ENCODE results near the gene PRR15. TPM values are rescaled to one million over a fixed set of nuclear protein-coding genes. Genes with fewer than 3 reads are reported as not detected.

The PRR15 gene
- total and polyA plus RNA-seq, 2 of the 4 experiments (the other 2 are of a cell fraction) = not detected

DNA sequence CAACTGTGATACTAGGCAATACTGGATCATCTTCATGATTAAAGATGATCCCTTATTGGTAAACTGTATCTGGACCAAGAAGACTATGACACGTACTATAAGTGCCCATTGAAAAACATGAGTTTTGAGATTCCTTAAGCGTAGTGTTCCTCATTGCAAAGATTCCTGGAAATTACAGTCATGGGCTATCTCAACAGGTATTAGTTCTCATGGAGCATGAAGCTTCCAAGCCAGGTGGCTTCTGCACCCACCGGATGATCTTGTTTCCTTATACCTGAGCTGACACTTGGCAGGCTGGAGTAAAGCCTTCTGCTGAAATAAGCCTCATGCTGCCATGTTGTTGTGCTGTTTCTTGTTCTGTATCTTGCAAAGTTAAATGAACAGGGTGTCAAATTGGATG, 8.6 kb upstream of the PRR15 start:
- H2AK9ac ChIP-seq (replicated peaks; ENCODE audit: low read depth, low read length, poor library complexity) = no peak overlapping the region

More for the DNA sequence above, 8.6 kb upstream of the PRR15 start:
- H2AFZ ChIP-seq (replicated peaks; ENCODE audit: low read length, poor library complexity) = no peak overlapping the region
- no peak overlapping the region for H2BK120ac ChIP-seq (ENCODE audit: low read depth, low read length)
- no peak overlapping the region for H4K5ac ChIP-seq (ENCODE audit: low read depth, low read length)
- no peak overlapping the region for H2AK5ac ChIP-seq (ENCODE audit: low read depth, low read length)
- no peak overlapping the region for H4K8ac ChIP-seq (ENCODE audit: low read depth in 2 of 2, low read length in 2 of 2)
- H3K4me3 ChIP-seq (ENCODE audit: insufficient read depth, low read depth, low read length) = no peak overlapping the region
- intact Hi-C loops (cut with micrococcal nuclease) (no loop called here), dilution Hi-C loops (cut with HindIII; ENCODE audit: low sequenced_read_pairs, unreplicated experiment) (no loop called here), in situ Hi-C loops (cut with MboI; ENCODE audit: low sequenced_read_pairs) (no loop called here)
- no peak for DNase-seq
- 83% methylated on average over 2 of the region's 3 CpGs; no CpG with 5 or more reads in 1 of the 2 experiments for WGBS, 2 experiments (ENCODE audit: extremely low coverage in 2 of 2, insufficient read length in 1 of 2)
- no peak for ATAC-seq (ENCODE audit: low read depth)
- H3K23ac ChIP-seq (ENCODE audit: low read depth, low read length) = no peak overlapping the region
- no peak overlapping the region for H3K14ac ChIP-seq (replicated peaks; ENCODE audit: low read depth, low read length)
- H3K4me1 ChIP-seq (ENCODE audit: control insufficient read depth, insufficient read depth, low read length) = no peaks in the 10 kb centered on the region
- H4K20me1 ChIP-seq (ENCODE audit: insufficient read depth, low read length) = no peaks in the 10 kb centered on the region
- no peak overlapping the region for H3K4me2 ChIP-seq (ENCODE audit: low read depth, low read length)
- H3K27me3 ChIP-seq (ENCODE audit: control insufficient read depth, insufficient read depth, low read length) = no peaks in the 10 kb centered on the region
- H3K56ac ChIP-seq (ENCODE audit: extremely low read depth, insufficient read depth, low read length) = no peak overlapping the region
- no peaks in the 10 kb centered on the region for H3K36me3 ChIP-seq (ENCODE audit: control insufficient read depth, insufficient read depth, low read length)
- no peak overlapping the region for H3K9ac ChIP-seq (ENCODE audit: low read depth, low read length)
- no TSS peak for BruUV-seq (replicated peaks)
- H3K18ac ChIP-seq (ENCODE audit: low read depth, low read length) = no peak overlapping the region
- H2BK15ac ChIP-seq (ENCODE audit: low read depth, low read length) = no peak overlapping the region
- no peak overlapping the region for H2BK20ac ChIP-seq (ENCODE audit: low read depth, low read length)
- H3K4ac ChIP-seq (ENCODE audit: low read depth, low read length) = no peak overlapping the region
- no peak overlapping the region for H3K27ac ChIP-seq (ENCODE audit: insufficient read depth, low read length)
- H3K9me3 ChIP-seq (ENCODE audit: control insufficient read depth, insufficient read depth, low read length) = no peaks in the 10 kb centered on the region
- H2BK5ac ChIP-seq (ENCODE audit: low read depth, low read length, poor library complexity, severe bottlenecking) = no peak overlapping the region
- H3K79me1 ChIP-seq (ENCODE audit: low read depth in 1 of 2, low read length in 2 of 2) = no peaks in the 10 kb centered on the region
- no peak overlapping the region for H4K91ac ChIP-seq (ENCODE audit: insufficient read depth, low read depth, low read length)
- CTCF ChIA-PET = no interaction called here
- TF ChIP-seq BHLHE40 (IDR thresholded peaks at IDR 0.05; ENCODE audit: low read depth, low read length) = no peak
- TF ChIP-seq, protein P1, sequence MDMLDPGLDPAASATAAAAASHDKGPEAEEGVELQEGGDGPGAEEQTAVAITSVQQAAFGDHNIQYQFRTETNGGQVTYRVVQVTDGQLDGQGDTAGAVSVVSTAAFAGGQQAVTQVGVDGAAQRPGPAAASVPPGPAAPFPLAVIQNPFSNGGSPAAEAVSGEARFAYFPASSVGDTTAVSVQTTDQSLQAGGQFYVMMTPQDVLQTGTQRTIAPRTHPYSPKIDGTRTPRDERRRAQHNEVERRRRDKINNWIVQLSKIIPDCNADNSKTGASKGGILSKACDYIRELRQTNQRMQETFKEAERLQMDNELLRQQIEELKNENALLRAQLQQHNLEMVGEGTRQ (IDR thresholded peaks at IDR 0.05; ENCODE audit: low read depth, low read length) = no peak
- TF ChIP-seq NFE2L2 (IDR thresholded peaks at IDR 0.05; ENCODE audit: low read depth, low read length) = no peak
- TF ChIP-seq RAD21 (IDR thresholded peaks at IDR 0.05; ENCODE audit: low read length) = no peak
- no peak for TF ChIP-seq FOS (IDR thresholded peaks at IDR 0.05; ENCODE audit: low read depth, low read length)
- TF ChIP-seq CTCF (conservative IDR thresholded peaks at IDR 0.05; ENCODE audit: low read depth, low read length) = no peak
- TF ChIP-seq SMC3 (IDR thresholded peaks at IDR 0.05; ENCODE audit: low read depth, low read length) = no peak
- no peak for TF ChIP-seq CHD1 (IDR thresholded peaks at IDR 0.05; ENCODE audit: low read depth, low read length)
- no peak for TF ChIP-seq POLR2A (IDR thresholded peaks at IDR 0.05; ENCODE audit: low read depth, low read length)
- TF ChIP-seq RFX5 (IDR thresholded peaks at IDR 0.05; ENCODE audit: low read depth, low read length) = no peak
- no peak for TF ChIP-seq MXI1 (IDR thresholded peaks at IDR 0.05; ENCODE audit: borderline replicate concordance, low read depth, low read length)
- no peak for TF ChIP-seq ELK1 (IDR thresholded peaks at IDR 0.05; ENCODE audit: borderline replicate concordance, low read depth, low read length)
- H3K9me1 ChIP-seq (ENCODE audit: insufficient read depth, low read length) = no peaks in the 10 kb centered on the region
- POLR2A ChIA-PET (ENCODE audit: unreplicated experiment) = no interaction called here
